GM19455 (cell line): Measurements from ENCODE around the gene ASIC2.

Experiments
- ATAC-seq: cut with Tn5 transposase; IDR thresholded peaks from one replicate; pipeline ENCODE4 v1.9.1; 2021; ENCODE audit not compliant: unreplicated experiment

The ASIC2 gene

DNA sequence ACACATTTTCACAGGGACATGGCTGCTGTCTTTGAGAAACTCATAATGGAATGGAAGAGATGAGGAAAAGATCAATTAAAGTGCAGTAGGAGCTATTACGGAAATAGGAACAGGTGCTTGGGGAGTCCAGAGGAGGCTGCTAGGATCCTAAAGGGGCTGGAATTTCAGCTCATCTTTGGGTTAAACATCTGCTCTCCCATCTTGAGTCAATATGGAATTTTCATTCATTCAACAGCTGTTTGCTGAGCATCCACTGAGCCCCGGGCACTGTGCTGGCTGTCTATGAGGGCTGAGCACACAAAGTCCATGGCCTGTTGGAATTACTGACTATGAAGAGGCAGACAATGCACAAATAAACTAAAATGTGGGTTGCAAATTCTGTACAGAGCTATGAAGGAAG lies 47.9 kb downstream of the ASIC2 start:
- no peak for ATAC-seq

- no peak for ATAC-seq
These were observed 49.4 kb downstream of the ASIC2 start for GRCh38 chr17:33243732-33244131.

GRCh38 chr17:33242375-33243124 lies 50.5 kb downstream of the ASIC2 start:
- ATAC-seq = no peak

- ATAC-seq = no peak
These were observed 51.7 kb downstream of the ASIC2 start for GRCh38 chr17:33241390-33241789.

DNA sequence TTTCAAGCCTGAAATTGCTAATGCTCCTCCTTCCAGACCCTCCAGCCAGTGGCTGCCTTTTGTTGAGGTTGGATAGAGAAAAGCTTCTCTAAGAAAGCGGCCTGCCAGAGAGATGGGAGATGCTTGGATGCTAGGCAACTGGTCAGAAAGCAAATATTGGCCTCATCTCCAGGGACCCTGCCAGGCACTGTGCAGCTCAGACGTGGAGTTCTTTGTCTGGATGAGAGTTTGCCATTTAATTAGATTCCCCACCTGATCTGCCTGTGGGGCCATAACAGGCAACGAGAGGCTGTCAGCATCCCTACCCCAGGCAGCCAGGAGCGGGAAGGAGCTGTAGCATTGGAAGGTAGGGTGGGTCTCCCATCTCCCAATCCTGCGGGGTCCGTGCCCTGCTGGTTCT lies 52.7 kb downstream of the ASIC2 start:
- ATAC-seq = no peak

DNA sequence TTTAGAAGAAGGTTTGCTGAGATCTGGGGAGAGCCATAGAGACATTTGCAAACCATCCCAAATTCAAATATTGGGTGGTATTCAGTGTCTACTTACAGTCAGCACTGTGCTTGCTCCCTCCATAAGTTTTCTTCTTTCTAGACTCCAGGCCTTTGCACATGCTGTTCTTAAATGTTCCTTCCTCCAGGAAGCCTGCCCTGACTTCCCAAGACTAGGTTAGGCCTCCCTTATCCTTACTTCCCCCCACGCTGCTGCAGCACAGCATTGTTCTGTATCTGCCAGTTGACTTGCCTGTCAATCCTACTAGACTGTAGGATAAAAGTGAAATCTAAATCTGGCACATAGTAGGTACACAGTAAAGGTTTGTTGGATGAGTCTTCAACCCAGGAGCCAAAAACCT lies 53.4 kb downstream of the ASIC2 start:
- ATAC-seq = no peak

GRCh38 chr17:33234930-33235685 lies 58.0 kb downstream of the ASIC2 start:
- ATAC-seq = no peak

- ATAC-seq = no peak
These were observed 58.9 kb downstream of the ASIC2 start for GRCh38 chr17:33234233-33234632.

DNA sequence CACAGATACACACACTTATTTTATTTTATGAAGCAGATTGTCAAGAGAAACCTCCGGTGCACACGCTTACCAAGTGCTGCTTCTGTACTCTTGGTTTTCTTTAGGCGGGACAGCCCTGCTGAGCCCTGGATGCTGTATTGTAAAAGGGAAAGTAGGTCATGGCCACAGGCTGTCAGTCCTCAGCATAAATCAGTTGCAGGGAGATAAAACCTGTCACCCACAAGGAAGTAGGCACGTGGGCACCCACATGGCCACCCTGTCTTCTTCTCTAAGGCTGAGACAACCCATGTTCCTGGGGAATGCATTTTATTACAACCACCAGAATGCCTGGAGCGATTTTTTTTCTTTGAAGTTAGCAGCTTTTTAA lies 59.3 kb downstream of the ASIC2 start:
- no peak for ATAC-seq

DNA sequence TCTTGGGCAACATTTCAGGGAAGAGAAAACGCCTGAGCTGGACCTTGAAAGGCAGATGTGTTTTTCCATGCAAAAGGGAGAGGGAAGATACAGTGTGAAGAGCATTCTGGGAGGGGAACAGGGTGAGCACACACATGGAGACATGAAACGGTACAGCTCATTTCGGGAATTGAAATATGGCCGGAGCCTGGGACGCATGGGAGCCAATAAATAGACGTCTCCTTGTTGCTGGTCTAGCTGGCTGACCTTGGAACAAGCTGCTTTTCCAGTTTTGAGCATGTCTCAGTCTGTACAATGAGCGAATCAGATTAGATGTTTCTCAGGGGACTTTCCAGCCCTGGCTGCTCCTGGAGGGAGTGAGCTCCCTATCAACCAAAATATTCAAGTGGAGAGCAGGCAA lies 63.6 kb downstream of the ASIC2 start:
- no peak for ATAC-seq

GRCh38 chr17:33229028-33229427 lies 64.1 kb downstream of the ASIC2 start:
- no peak for ATAC-seq

DNA sequence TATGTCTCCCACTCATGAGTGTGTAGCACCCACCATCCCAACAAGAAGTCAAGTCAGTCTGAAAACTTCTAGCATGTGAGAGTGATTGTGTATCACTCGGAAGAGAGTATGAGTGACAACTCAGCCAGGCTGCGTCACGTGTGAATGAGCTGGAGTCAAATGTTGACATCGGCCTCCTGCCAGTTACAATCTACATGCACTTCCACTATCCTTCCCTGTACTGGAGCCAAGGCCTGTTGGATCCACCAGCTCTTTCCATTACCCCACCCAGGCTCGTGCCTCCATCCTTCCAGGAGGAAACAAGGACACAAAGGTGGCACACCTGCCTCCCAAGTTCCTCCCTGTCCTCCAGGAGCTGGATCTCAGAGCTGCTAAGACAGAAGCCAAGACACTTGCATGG lies 64.5 kb downstream of the ASIC2 start:
- no peak for ATAC-seq

- ATAC-seq = no peak
These were observed 65.2 kb downstream of the ASIC2 start for GRCh38 chr17:33227911-33228310.

DNA sequence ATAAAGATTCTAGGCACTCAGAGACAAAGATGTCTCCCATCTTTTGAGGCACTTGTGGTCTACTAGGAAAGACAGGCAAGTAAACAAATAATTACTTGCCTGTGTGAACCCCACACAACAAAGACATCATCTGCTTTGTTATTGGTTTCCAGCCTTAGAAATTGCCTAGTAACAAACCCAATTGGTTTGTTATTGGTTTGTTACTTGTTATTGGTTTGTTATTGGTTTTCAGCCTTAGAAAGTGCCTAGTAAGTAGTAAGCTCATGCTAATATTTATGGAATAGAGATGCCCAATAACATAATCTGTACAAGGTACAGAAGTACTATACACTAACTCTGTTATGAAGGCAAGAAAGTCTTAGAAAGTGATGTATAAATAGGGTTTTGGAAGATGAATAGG lies 67.1 kb downstream of the ASIC2 start:
- no peak for ATAC-seq

GRCh38 chr17:33225509-33225908 lies 67.6 kb downstream of the ASIC2 start:
- ATAC-seq = no peak

- ATAC-seq = no peak
These were observed 73.1 kb downstream of the ASIC2 start for GRCh38 chr17:33220036-33220435.

DNA sequence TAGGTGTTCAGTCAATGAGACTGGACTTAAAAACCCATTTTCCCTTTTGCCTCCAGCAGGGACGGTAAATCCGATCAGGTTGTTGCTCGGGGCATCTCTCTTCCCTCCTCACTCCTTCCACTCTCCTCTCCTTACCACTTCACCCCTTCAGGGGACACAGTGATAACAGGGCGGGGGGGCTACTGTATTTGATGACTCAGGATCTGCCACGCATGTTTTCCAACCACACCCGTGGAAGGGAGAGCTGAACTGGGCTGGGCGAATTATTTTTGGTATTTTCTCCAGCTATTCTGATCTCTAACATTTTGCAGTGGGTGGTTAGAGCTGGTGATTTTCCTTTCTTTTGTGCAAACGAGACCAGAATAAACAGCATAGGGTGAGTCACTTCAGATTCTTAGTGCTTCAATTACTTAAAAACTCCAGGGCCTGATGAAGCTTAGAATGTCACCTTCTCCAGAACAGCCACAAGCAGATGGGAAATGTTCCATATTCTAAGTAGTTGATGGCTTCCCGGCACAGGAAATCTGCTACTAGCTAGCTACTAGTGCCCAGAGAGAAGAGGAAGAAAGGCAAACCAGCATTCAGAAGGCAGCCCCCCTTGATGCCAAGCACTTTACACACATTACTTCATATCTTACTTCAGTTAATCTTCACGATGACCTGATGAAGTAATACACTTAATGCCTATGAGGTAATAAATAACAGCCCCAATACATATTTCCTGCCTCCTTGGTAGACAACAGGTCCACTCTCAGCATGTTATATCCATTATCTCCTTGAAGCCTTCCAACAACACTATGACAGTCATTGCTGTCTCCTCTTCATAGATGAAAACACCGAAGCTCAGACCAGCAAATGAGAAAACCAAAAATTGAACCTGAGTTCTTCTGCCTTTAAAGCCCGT lies 74.1 kb downstream of the ASIC2 start:
- no peak for ATAC-seq

DNA sequence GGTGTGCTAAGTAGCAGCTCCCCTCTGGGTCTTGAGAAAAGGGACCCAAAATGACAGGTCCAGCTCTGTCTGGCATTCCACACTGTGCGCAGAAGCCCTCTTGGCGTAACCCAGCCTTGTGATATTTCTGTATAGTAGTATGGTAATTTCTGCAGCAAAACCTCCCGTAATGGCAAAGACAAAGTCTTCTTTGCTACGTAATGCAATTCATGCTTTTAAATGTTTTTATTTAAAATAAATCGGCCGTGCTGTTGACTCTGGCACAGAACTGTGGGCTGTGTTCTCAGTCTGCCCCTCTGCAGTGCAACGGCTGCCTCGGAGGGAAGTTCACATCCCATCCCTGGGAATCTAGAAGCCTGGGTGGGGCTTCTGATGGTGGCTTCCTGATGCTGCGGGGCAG lies 75.2 kb downstream of the ASIC2 start:
- no peak for ATAC-seq

DNA sequence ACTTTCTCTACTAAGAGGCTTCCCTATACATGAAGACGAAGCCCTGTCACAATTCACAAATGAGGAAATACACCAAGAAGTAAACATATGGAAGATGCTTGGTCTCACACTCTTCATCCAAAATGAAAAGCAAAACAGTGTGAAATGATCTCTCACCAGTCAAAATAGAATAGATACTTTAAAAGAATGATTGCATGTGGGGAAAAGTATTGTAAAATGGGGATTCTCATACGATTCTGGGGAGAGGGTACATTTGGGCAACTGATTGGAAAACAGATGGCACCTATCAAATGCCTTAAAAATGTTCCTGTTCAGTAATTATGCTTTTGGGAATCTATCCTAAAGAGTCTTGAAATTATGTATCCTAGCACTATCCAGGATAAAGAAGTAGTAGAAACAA lies 78.1 kb downstream of the ASIC2 start:
- no peak for ATAC-seq

- no peak for ATAC-seq
These were observed 82.8 kb downstream of the ASIC2 start for GRCh38 chr17:33210285-33210684.

- no peak for ATAC-seq
These were observed 83.4 kb downstream of the ASIC2 start for GRCh38 chr17:33209671-33210070.

GRCh38 chr17:33207231-33207630 lies 85.9 kb downstream of the ASIC2 start:
- ATAC-seq = no peak
